ENCODE results near the gene PDE12.
A peak's percentile ranks its signal among the peaks of the same experiment; 100 is the strongest.

Gene PDE12
- total RNA-seq: 57.9 to 102 (median 80.2) reads per million in 9 experiments

- no peaks in the 10 kb centered on the region for H3K27me3 Mint-ChIP-seq
- DNase-seq: peak; percentile 72 to 88 (median 75)
- peaks cover 23 to 42% of the 10 kb centered on the region in 2 donors for H3K4me1 Mint-ChIP-seq (ENCODE audit: low read depth in 2 of 2)
- peaks cover 39% of the 10 kb centered on the region for H3K36me3 Mint-ChIP-seq (ENCODE audit: insufficient read depth)
- H3K4me3 Mint-ChIP-seq: peak within 1 kb of the TSS; percentile 83 to 85
- H3K9me3 Mint-ChIP-seq: no peaks in the 10 kb centered on the region
- ATAC-seq (replicated peaks): peak; percentile 77
- peak within 1 kb of the TSS; percentile 95 to 99 for H3K27ac Mint-ChIP-seq
These were observed at the start of gene PDE12 for GRCh38 chr3:57555738-57556458. TSS of gene PDE12 (plus strand) at chr3:57556274. CDS start at chr3:57556380, 106 bp downstream.

GRCh38 chr3:57512166-57512565, 43.9 kb upstream of the PDE12 start:
- H3K36me3 Mint-ChIP-seq (ENCODE audit: insufficient read depth): no peaks in the 10 kb centered on the region
- no peak overlapping the region for H3K4me3 Mint-ChIP-seq
- DNase-seq: no peak
- H3K27me3 Mint-ChIP-seq: peaks cover 0 to 29% of the 10 kb centered on the region in 2 donors
- peak overlapping the region in 1 of 2 donors; percentile 41 for H3K27ac Mint-ChIP-seq
- no peaks in the 10 kb centered on the region for H3K9me3 Mint-ChIP-seq
- no peaks in the 10 kb centered on the region for H3K4me1 Mint-ChIP-seq (ENCODE audit: low read depth in 2 of 2)
- no peak for ATAC-seq (replicated peaks)

- ATAC-seq (replicated peaks) (no peak), DNase-seq (no peak)
- H3K36me3 Mint-ChIP-seq (ENCODE audit: insufficient read depth): peaks cover 3% of the 10 kb centered on the region
- H3K27ac Mint-ChIP-seq: no peak overlapping the region
- peaks cover 0 to 6% of the 10 kb centered on the region in 2 donors for H3K27me3 Mint-ChIP-seq
- peaks cover 6% of the 10 kb centered on the region in 2 donors for H3K4me1 Mint-ChIP-seq (ENCODE audit: low read depth in 2 of 2)
- no peak overlapping the region for H3K4me3 Mint-ChIP-seq
- no peaks in the 10 kb centered on the region for H3K9me3 Mint-ChIP-seq
These were observed 37.7 kb upstream of the PDE12 start for GRCh38 chr3:57518276-57518915.

GRCh38 chr3:57530071-57530608, 25.9 kb upstream of the PDE12 start:
- DNase-seq (no peak), ATAC-seq (replicated peaks) (no peak)
- Mint-ChIP-seq H3K9me3 (no peaks in the 10 kb centered on the region), H3K4me1 (ENCODE audit: low read depth in 2 of 2) (no peaks in the 10 kb centered on the region), H3K4me3 (no peak overlapping the region), H3K27me3 (peaks cover 0 to 4% of the 10 kb centered on the region in 2 donors), H3K36me3 (ENCODE audit: insufficient read depth) (no peaks in the 10 kb centered on the region), H3K27ac (no peak overlapping the region)

- no peak overlapping the region for H3K27ac Mint-ChIP-seq
These were observed 17.6 kb upstream of the PDE12 start for GRCh38 chr3:57538465-57538864.

GRCh38 chr3:57544181-57545125, 11.6 kb upstream of the PDE12 start, which contains the start of gene DNAH12:
TSS of gene DNAH12 (minus strand) at chr3:57544344. CDS start at chr3:57542870, 1,474 bp downstream.
- no peak for DNase-seq
- no peak for ATAC-seq (replicated peaks)
- Mint-ChIP-seq H3K36me3 (ENCODE audit: insufficient read depth) (no peaks in the 10 kb centered on the region), H3K27me3 (no peaks in the 10 kb centered on the region), H3K4me1 (ENCODE audit: low read depth in 2 of 2) (peaks cover 0 to 3% of the 10 kb centered on the region in 2 donors), H3K27ac (no peak within 1 kb of the TSS), H3K4me3 (no peak within 1 kb of the TSS), H3K9me3 (no peaks in the 10 kb centered on the region)

More at GRCh38 chr3:57538465-57538864, 17.6 kb upstream of the PDE12 start:
- Mint-ChIP-seq H3K36me3 (ENCODE audit: insufficient read depth) (no peaks in the 10 kb centered on the region), H3K4me3 (no peak overlapping the region), H3K9me3 (no peaks in the 10 kb centered on the region), H3K27me3 (no peaks in the 10 kb centered on the region), H3K4me1 (ENCODE audit: low read depth in 2 of 2) (no peaks in the 10 kb centered on the region)
- ATAC-seq (replicated peaks) (no peak), DNase-seq (no peak)

- H3K27ac Mint-ChIP-seq: no peak overlapping the region
- H3K4me3 Mint-ChIP-seq: no peak overlapping the region
- DNase-seq (no peak), ATAC-seq (replicated peaks) (no peak)
- H3K4me1 Mint-ChIP-seq (ENCODE audit: low read depth in 2 of 2): peaks cover 0 to 3% of the 10 kb centered on the region in 2 donors
- H3K9me3 Mint-ChIP-seq: no peaks in the 10 kb centered on the region
- no peaks in the 10 kb centered on the region for H3K36me3 Mint-ChIP-seq (ENCODE audit: insufficient read depth)
- no peaks in the 10 kb centered on the region for H3K27me3 Mint-ChIP-seq
These were observed 10.3 kb upstream of the PDE12 start for GRCh38 chr3:57545636-57546268.

GRCh38 chr3:57546616-57547015, 9.5 kb upstream of the PDE12 start:
- H3K36me3 Mint-ChIP-seq (ENCODE audit: insufficient read depth): no peaks in the 10 kb centered on the region
- no peaks in the 10 kb centered on the region for H3K9me3 Mint-ChIP-seq
- peaks cover 0 to 3% of the 10 kb centered on the region in 2 donors for H3K4me1 Mint-ChIP-seq (ENCODE audit: low read depth in 2 of 2)
- H3K27ac Mint-ChIP-seq: no peak overlapping the region
- DNase-seq: no peak
- ATAC-seq (replicated peaks): no peak
- no peak overlapping the region for H3K4me3 Mint-ChIP-seq
- H3K27me3 Mint-ChIP-seq: no peaks in the 10 kb centered on the region

- Mint-ChIP-seq H3K36me3 (ENCODE audit: insufficient read depth) (peaks cover 33% of the 10 kb centered on the region), H3K4me3 (peak overlapping the region; percentile 83 to 85), H3K27ac (peak overlapping the region; percentile 95 to 99), H3K4me1 (ENCODE audit: low read depth in 2 of 2) (peaks cover 20 to 40% of the 10 kb centered on the region in 2 donors), H3K9me3 (no peaks in the 10 kb centered on the region), H3K27me3 (no peaks in the 10 kb centered on the region)
- no peak for DNase-seq
- ATAC-seq (replicated peaks): no peak
These were observed 768 bp upstream of the PDE12 start for GRCh38 chr3:57555306-57555705.

GRCh38 chr3:57556459-57557084, 498 bp downstream of the PDE12 start:
- peaks cover 45% of the 10 kb centered on the region for H3K36me3 Mint-ChIP-seq (ENCODE audit: insufficient read depth)
- peak; percentile 38 for ATAC-seq (replicated peaks)
- peaks cover 23 to 42% of the 10 kb centered on the region in 2 donors for H3K4me1 Mint-ChIP-seq (ENCODE audit: low read depth in 2 of 2)
- H3K27ac Mint-ChIP-seq: peak overlapping the region; percentile 95 to 99
- H3K9me3 Mint-ChIP-seq: no peaks in the 10 kb centered on the region
- no peaks in the 10 kb centered on the region for H3K27me3 Mint-ChIP-seq
- peak in 1 of 3 experiments; percentile 22 for DNase-seq
- peak overlapping the region; percentile 83 to 85 for H3K4me3 Mint-ChIP-seq

- Mint-ChIP-seq H3K4me3 (peak overlapping the region; percentile 83 to 85), H3K27me3 (no peaks in the 10 kb centered on the region), H3K27ac (peak overlapping the region; percentile 95 to 99), H3K4me1 (ENCODE audit: low read depth in 2 of 2) (peaks cover 23 to 42% of the 10 kb centered on the region in 2 donors), H3K9me3 (no peaks in the 10 kb centered on the region), H3K36me3 (ENCODE audit: insufficient read depth) (peaks cover 45% of the 10 kb centered on the region)
- peak; percentile 22 to 44 (median 28) for DNase-seq
- peak; percentile 43 for ATAC-seq (replicated peaks)
These were observed 1.0 kb downstream of the PDE12 start for GRCh38 chr3:57557085-57557537.

- H3K36me3 Mint-ChIP-seq (ENCODE audit: insufficient read depth): peaks cover 55% of the 10 kb centered on the region
- no peaks in the 10 kb centered on the region for H3K27me3 Mint-ChIP-seq
- ATAC-seq (replicated peaks) (no peak), DNase-seq (no peak)
- peak overlapping the region; percentile 83 to 85 for H3K4me3 Mint-ChIP-seq
- no peaks in the 10 kb centered on the region for H3K9me3 Mint-ChIP-seq
- H3K4me1 Mint-ChIP-seq (ENCODE audit: low read depth in 2 of 2): peaks cover 25 to 42% of the 10 kb centered on the region in 2 donors
- H3K27ac Mint-ChIP-seq: peak overlapping the region in 1 of 2 donors; percentile 54
These were observed 3.5 kb downstream of the PDE12 start for GRCh38 chr3:57559526-57559925.

All from effector memory CD8-positive, alpha-beta T cell (primary cell).